ENCODE results near the gene NHSL2.

- TF ChIP-seq POLR2A (IDR thresholded peaks at IDR 0.05; ENCODE audit: low read depth, low read length) (no peak), TAF1 (IDR thresholded peaks at IDR 0.05; ENCODE audit: borderline replicate concordance, low read depth, low read length) (no peak)
Observed at GRCh38 chrX:72105436-72105835, 194.8 kb downstream of the NHSL2 start.
